ENCODE data around the gene TATDN3.

Gene TATDN3

GRCh38 chr1:212781225-212781624, 10.5 kb upstream of the TATDN3 start:
- Histone ChIP-seq H3K27ac (ENCODE audit: extremely low read depth, low read depth, low read length) (no peak overlapping the region), H3K4me3 (ENCODE audit: low read depth, low read length) (no peak overlapping the region), H3K36me3 (ENCODE audit: control insufficient read depth in 2 of 2, insufficient read depth in 1 of 2, low read length in 2 of 2) (peaks cover 21 to 68% of the 10 kb centered on the region in 2 experiments), H3K9me3 (ENCODE audit: control insufficient read depth, insufficient read depth, low read depth, low read length) (no peaks in the 10 kb centered on the region), H3K4me1 (ENCODE audit: control insufficient read depth, insufficient read depth, low read length) (no peaks in the 10 kb centered on the region)
- POLR2A ChIA-PET, result interaction anchor here (1.1 kb wide), 1 partner anchor 173 kb away, joined by 3 read pairs; the partner anchor contains the start of gene ATF3
- CTCF ChIA-PET, result interaction anchor here (0.7 to 2.6 kb wide), 10 partner anchors 10 to 325 kb away, joined by 3 to 22 read pairs (median 6); partner anchors contain the start of genes NSL1 and TATDN3
- TF ChIP-seq ZNF501 (tag by site-specific recombination; IDR thresholded peaks at IDR 0.05) (no peak), ZNF146 (tag by site-specific recombination; IDR thresholded peaks at IDR 0.05) (no peak), REPIN1 (tag by site-specific recombination; IDR thresholded peaks at IDR 0.05; ENCODE audit: low read depth) (no peak), ZEB2 (tag by site-specific recombination; IDR thresholded peaks at IDR 0.05) (no peak), OSR2 (tag by site-specific recombination; IDR thresholded peaks at IDR 0.05) (no peak), ZNF670 (tag by site-specific recombination; IDR thresholded peaks at IDR 0.05; ENCODE audit: low read depth) (no peak), ZNF37A (tag by site-specific recombination; IDR thresholded peaks at IDR 0.05) (no peak), SCRT2 (tag by site-specific recombination; IDR thresholded peaks at IDR 0.05) (no peak)
- TF ChIP-seq, protein P1, sequence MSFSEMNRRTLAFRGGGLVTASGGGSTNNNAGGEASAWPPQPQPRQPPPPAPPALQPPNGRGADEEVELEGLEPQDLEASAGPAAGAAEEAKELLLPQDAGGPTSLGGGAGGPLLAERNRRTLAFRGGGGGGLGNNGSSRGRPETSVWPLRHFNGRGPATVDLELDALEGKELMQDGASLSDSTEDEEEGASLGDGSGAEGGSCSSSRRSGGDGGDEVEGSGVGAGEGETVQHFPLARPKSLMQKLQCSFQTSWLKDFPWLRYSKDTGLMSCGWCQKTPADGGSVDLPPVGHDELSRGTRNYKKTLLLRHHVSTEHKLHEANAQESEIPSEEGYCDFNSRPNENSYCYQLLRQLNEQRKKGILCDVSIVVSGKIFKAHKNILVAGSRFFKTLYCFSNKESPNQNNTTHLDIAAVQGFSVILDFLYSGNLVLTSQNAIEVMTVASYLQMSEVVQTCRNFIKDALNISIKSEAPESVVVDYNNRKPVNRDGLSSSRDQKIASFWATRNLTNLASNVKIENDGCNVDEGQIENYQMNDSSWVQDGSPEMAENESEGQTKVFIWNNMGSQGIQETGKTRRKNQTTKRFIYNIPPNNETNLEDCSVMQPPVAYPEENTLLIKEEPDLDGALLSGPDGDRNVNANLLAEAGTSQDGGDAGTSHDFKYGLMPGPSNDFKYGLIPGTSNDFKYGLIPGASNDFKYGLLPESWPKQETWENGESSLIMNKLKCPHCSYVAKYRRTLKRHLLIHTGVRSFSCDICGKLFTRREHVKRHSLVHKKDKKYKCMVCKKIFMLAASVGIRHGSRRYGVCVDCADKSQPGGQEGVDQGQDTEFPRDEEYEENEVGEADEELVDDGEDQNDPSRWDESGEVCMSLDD (tag by site-specific recombination; IDR thresholded peaks at IDR 0.05), result no peak

DNA sequence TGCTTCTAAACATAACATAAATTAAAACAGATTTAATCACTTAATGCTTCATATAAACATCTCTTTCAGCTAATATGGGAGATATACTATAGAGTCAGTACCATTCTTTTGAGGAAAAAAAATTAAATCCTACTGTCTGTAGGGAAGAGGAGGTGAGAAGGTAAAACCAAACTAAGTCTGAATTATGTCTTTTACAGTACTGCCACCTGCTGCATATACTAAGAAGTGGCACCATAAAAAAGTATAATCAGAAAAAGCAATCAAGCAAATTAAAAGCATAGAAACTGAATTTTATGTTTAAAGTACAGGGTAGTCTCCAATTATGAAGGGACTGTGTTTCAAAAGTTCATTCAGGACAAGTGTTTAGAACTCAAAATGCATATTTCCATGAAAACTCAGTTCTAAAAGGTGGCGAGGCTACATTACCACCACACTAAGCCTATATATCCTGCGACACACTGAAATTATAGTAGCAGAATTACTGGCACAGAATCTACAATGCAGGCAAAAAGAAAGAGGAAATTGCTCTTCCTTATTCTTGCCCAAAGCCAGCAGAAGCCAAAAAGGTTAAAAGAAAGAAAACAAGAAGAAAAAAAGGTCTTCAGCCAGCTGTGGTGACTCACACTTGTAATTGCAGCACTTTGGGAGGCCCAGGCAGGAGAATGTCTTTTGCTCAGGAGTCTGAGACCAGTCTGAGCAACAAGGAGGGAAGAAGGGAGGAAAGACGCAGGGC, 9.1 kb upstream of the TATDN3 start:
- Histone ChIP-seq H3K4me1 (ENCODE audit: control insufficient read depth, insufficient read depth, low read length) (no peaks in the 10 kb centered on the region), H3K27ac (ENCODE audit: extremely low read depth, low read depth, low read length) (no peak overlapping the region), H3K9me3 (ENCODE audit: control insufficient read depth, insufficient read depth, low read depth, low read length) (no peaks in the 10 kb centered on the region), H3K36me3 (ENCODE audit: control insufficient read depth in 2 of 2, insufficient read depth in 1 of 2, low read length in 2 of 2) (peaks cover 26 to 72% of the 10 kb centered on the region in 2 experiments), H3K4me3 (ENCODE audit: low read depth, low read length) (no peak overlapping the region)
- CTCF ChIA-PET, result interaction anchor here (0.6 to 2.6 kb wide), 19 partner anchors 9 to 1497 kb away, joined by 3 to 22 read pairs (median 4); partner anchors contain the start of genes NSL1 and TATDN3
- POLR2A ChIA-PET, result no interaction called here
- no peak for TF ChIP-seq TCF7L2 (IDR thresholded peaks at IDR 0.05; ENCODE audit: borderline replicate concordance, low read depth, low read length)
- TF ChIP-seq ZNF654 (tag by site-specific recombination; IDR thresholded peaks at IDR 0.05; ENCODE audit: low read depth), result peak; percentile 64
- no peak for TF ChIP-seq ZNF211 (tag by site-specific recombination; IDR thresholded peaks at IDR 0.05; ENCODE audit: low read depth)
- TF ChIP-seq MEIS1 (CRISPR knock-in tag; IDR thresholded peaks at IDR 0.05; ENCODE audit: borderline replicate concordance), result no peak
- TF ChIP-seq ZNF112 (tag by site-specific recombination; IDR thresholded peaks at IDR 0.05), result no peak
- no peak for TF ChIP-seq ZNF777 (tag by site-specific recombination; IDR thresholded peaks at IDR 0.05; ENCODE audit: borderline replicate concordance)
- TF ChIP-seq ZNF362 (tag by site-specific recombination; IDR thresholded peaks at IDR 0.05), result peak; percentile 62
- TF ChIP-seq, protein P2, sequence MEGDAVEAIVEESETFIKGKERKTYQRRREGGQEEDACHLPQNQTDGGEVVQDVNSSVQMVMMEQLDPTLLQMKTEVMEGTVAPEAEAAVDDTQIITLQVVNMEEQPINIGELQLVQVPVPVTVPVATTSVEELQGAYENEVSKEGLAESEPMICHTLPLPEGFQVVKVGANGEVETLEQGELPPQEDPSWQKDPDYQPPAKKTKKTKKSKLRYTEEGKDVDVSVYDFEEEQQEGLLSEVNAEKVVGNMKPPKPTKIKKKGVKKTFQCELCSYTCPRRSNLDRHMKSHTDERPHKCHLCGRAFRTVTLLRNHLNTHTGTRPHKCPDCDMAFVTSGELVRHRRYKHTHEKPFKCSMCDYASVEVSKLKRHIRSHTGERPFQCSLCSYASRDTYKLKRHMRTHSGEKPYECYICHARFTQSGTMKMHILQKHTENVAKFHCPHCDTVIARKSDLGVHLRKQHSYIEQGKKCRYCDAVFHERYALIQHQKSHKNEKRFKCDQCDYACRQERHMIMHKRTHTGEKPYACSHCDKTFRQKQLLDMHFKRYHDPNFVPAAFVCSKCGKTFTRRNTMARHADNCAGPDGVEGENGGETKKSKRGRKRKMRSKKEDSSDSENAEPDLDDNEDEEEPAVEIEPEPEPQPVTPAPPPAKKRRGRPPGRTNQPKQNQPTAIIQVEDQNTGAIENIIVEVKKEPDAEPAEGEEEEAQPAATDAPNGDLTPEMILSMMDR (tag by site-specific recombination; IDR thresholded peaks at IDR 0.05), result peak; percentile 57
- TF ChIP-seq ZBTB48 (tag by site-specific recombination; IDR thresholded peaks at IDR 0.05), result no peak
- TF ChIP-seq ZSCAN18 (tag by site-specific recombination; IDR thresholded peaks at IDR 0.05), result no peak
- TF ChIP-seq ZNF404 (tag by site-specific recombination; IDR thresholded peaks at IDR 0.05), result no peak
- TF ChIP-seq ZNF558 (tag by site-specific recombination; IDR thresholded peaks at IDR 0.05), result no peak
- TF ChIP-seq TSHZ1 (tag by site-specific recombination; IDR thresholded peaks at IDR 0.05; ENCODE audit: borderline replicate concordance), result no peak
- TF ChIP-seq PRDM1 (tag by site-specific recombination; IDR thresholded peaks at IDR 0.05), result 0 out of 2 replicates have a peak, but pooled peaks have one; percentile 28
- TF ChIP-seq ZNF561 (tag by site-specific recombination; IDR thresholded peaks at IDR 0.05; ENCODE audit: borderline replicate concordance), result no peak
- no peak for TF ChIP-seq OSR2 (tag by site-specific recombination; IDR thresholded peaks at IDR 0.05)

All from HEK293 (cell line).